ENCODE data around the gene CAMKV. TPM values are rescaled to one million over a fixed set of nuclear protein-coding genes. Genes with fewer than 3 reads are reported as not detected.

CAMKV gene
- total RNA-seq, 1 experiment from 2014 or later, result 13.1 TPM

DNA sequence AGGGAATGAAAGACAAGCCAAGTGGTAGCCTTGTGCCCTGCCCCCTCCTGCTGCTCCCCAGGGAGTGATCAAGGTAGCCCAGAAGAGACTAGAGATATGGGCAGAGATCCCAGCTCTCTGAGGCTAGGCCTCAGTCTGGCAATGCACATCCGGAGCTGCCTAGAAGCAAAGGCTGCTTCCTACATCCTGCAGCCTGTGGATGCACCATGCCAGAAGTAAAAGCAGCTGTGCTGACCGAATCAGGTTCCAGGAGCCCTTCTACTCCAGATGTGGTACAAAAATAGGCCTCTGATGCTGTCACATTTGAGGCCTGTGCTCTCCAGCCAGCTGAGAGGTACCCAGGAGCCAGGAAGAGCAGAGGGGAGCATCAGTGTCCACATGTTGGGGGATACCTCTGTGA lies 29.3 kb downstream of the CAMKV start:
- Mint-ChIP-seq H3K27ac (ENCODE audit: unreplicated experiment) (no peak overlapping the region), H3K36me3 (ENCODE audit: insufficient read depth, unreplicated experiment) (peaks cover 44% of the 10 kb centered on the region), H3K4me3 (ENCODE audit: unreplicated experiment) (no peak overlapping the region), H3K9me3 (ENCODE audit: unreplicated experiment) (no peaks in the 10 kb centered on the region), H3K27me3 (ENCODE audit: insufficient read depth, unreplicated experiment) (no peaks in the 10 kb centered on the region), H3K4me1 (ENCODE audit: low read depth, unreplicated experiment) (no peaks in the 10 kb centered on the region)
- ChIA-PET CTCF (interaction anchor here (1.3 to 2.8 kb wide), 3 partner anchors 37 to 68 kb away, joined by 4 to 24 read pairs (median 12); partner anchors contain the start of gene INKA1), POLR2A (no interaction called here)
- TF ChIP-seq, protein P1, sequence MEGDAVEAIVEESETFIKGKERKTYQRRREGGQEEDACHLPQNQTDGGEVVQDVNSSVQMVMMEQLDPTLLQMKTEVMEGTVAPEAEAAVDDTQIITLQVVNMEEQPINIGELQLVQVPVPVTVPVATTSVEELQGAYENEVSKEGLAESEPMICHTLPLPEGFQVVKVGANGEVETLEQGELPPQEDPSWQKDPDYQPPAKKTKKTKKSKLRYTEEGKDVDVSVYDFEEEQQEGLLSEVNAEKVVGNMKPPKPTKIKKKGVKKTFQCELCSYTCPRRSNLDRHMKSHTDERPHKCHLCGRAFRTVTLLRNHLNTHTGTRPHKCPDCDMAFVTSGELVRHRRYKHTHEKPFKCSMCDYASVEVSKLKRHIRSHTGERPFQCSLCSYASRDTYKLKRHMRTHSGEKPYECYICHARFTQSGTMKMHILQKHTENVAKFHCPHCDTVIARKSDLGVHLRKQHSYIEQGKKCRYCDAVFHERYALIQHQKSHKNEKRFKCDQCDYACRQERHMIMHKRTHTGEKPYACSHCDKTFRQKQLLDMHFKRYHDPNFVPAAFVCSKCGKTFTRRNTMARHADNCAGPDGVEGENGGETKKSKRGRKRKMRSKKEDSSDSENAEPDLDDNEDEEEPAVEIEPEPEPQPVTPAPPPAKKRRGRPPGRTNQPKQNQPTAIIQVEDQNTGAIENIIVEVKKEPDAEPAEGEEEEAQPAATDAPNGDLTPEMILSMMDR (IDR thresholded peaks at IDR 0.05; ENCODE audit: insufficient read depth in 1 of 2, low read depth in 1 of 2, low read length in 1 of 2, severe bottlenecking in 1 of 2, unreplicated experiment in 1 of 2), result no peak
- H3K27me3 ChIP-seq (replicated peaks; ENCODE audit: control insufficient read depth, insufficient read depth, low read length), result no peaks in the 10 kb centered on the region
- no peaks in the 10 kb centered on the region; the same call in 1 of the 2 replicates for H3K36me3 ChIP-seq (ENCODE audit: control insufficient read depth, insufficient read depth, low read length)
- BruUV-seq (replicated peaks), result no TSS peak
- intact Hi-C loops (cut with micrococcal nuclease; ENCODE audit: unreplicated experiment), result no loop called here
- no peak overlapping the region for H3K4me3 ChIP-seq (ENCODE audit: low read depth, low read length)
- H3K4me1 ChIP-seq, result no peaks in the 10 kb centered on the region
- no peaks in the 10 kb centered on the region for H3K9me3 ChIP-seq
- DNase-seq, result no peak

GRCh38 chr3:49839193-49839809 lies 30.4 kb downstream of the CAMKV start:
- Mint-ChIP-seq H3K27me3 (ENCODE audit: insufficient read depth, unreplicated experiment) (no peaks in the 10 kb centered on the region), H3K4me1 (ENCODE audit: low read depth, unreplicated experiment) (no peaks in the 10 kb centered on the region), H3K9me3 (ENCODE audit: unreplicated experiment) (no peaks in the 10 kb centered on the region), H3K4me3 (ENCODE audit: unreplicated experiment) (no peak overlapping the region), H3K36me3 (ENCODE audit: insufficient read depth, unreplicated experiment) (peaks cover 54% of the 10 kb centered on the region), H3K27ac (ENCODE audit: unreplicated experiment) (no peak overlapping the region)
- TF ChIP-seq, protein P1 (IDR thresholded peaks at IDR 0.05; ENCODE audit: insufficient read depth in 1 of 2, low read depth in 1 of 2, low read length in 1 of 2, severe bottlenecking in 1 of 2, unreplicated experiment in 1 of 2), result peak; percentile 78 to 86
- intact Hi-C loops (cut with micrococcal nuclease; ENCODE audit: unreplicated experiment), result loop anchor here (1.0 to 5.0 kb wide), 3 partner anchors 37 to 136 kb away; partner anchors contain the start of gene AMIGO3
- no peaks in the 10 kb centered on the region for H3K4me1 ChIP-seq
- BruUV-seq (replicated peaks), result no TSS peak
- H3K27me3 ChIP-seq (replicated peaks; ENCODE audit: control insufficient read depth, insufficient read depth, low read length), result no peaks in the 10 kb centered on the region
- ChIA-PET CTCF (interaction anchor here (0.6 to 2.0 kb wide), 16 partner anchors 8 to 299 kb away, joined by 3 to 24 read pairs (median 5); partner anchors contain the start of genes AMIGO3, GMPPB, INKA1 and IP6K1), POLR2A (no interaction called here)
- no peaks in the 10 kb centered on the region for H3K9me3 ChIP-seq
- peak; percentile 66 to 76 for DNase-seq
- H3K4me3 ChIP-seq (ENCODE audit: low read depth, low read length), result no peak overlapping the region
- H3K36me3 ChIP-seq (ENCODE audit: control insufficient read depth, insufficient read depth, low read length), result no peaks in the 10 kb centered on the region; the same call in 1 of the 2 replicates

DNA sequence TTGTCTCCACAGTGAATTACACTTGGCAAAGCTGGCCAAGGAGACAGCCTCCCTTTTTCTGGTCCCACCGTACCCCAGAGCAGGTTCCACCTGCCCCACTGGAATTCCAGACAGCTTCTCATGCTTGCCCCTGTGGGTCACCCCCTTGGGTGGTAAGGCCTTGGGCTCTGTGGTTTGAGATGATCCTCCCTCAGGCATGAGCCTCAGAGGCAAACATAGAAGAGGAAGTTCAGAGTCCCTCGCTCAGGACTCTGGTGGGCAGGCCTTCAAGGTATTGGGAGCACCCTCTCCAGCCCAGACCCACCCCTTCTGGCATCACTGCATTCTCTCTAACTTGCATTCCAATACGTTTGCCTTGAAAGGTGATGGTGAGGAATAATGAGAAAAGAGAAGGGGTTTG lies 38.4 kb downstream of the CAMKV start:
- Mint-ChIP-seq H3K4me1 (ENCODE audit: low read depth, unreplicated experiment) (no peaks in the 10 kb centered on the region), H3K4me3 (ENCODE audit: unreplicated experiment) (no peak overlapping the region), H3K27ac (ENCODE audit: unreplicated experiment) (no peak overlapping the region), H3K9me3 (ENCODE audit: unreplicated experiment) (no peaks in the 10 kb centered on the region), H3K36me3 (ENCODE audit: insufficient read depth, unreplicated experiment) (peaks cover 34% of the 10 kb centered on the region), H3K27me3 (ENCODE audit: insufficient read depth, unreplicated experiment) (no peaks in the 10 kb centered on the region)
- TF ChIP-seq, protein P1 (IDR thresholded peaks at IDR 0.05; ENCODE audit: insufficient read depth in 1 of 2, low read depth in 1 of 2, low read length in 1 of 2, severe bottlenecking in 1 of 2, unreplicated experiment in 1 of 2), result no peak
- CTCF ChIA-PET, result no interaction called here
- BruUV-seq (replicated peaks), result no TSS peak
- no peaks in the 10 kb centered on the region for H3K4me1 ChIP-seq
- DNase-seq, result no peak
- no peaks in the 10 kb centered on the region for H3K27me3 ChIP-seq (replicated peaks; ENCODE audit: control insufficient read depth, insufficient read depth, low read length)
- 0 out of 2 replicates have a peak, but pooled peaks cover 1% of the 10 kb centered on the region for H3K36me3 ChIP-seq (ENCODE audit: control insufficient read depth, insufficient read depth, low read length)
- no peaks in the 10 kb centered on the region for H3K9me3 ChIP-seq
- no peak overlapping the region for H3K4me3 ChIP-seq (ENCODE audit: low read depth, low read length)
- intact Hi-C loops (cut with micrococcal nuclease; ENCODE audit: unreplicated experiment), result no loop called here
- POLR2A ChIA-PET, result no interaction called here
